Gastrocnemius medialis (tissue), 4 donors: ENCODE data around the gene UTP14C.

Source experiments
- CTCF ChIP-seq, 5 experiments: fragments of 450-650 bp in 3 of 5; fragments of 200-600 bp in 2 of 5; sonication (generic) in 2 of 5; IDR thresholded peaks in 4 of 5; conservative IDR thresholded peaks in 1 of 5; 1 replicate in 4 of 5; 2 replicates in 1 of 5; pipeline ENCODE4 v1.5.1; 2016 to 2019; ENCODE audit warnings: antibody characterized with exemption in 5 of 5, mild to moderate bottlenecking in 3 of 5, moderate library complexity in 3 of 5
- POLR2A ChIP-seq, 2 donors: fragments of 450-650 bp; IDR thresholded peaks; one replicate each; pipeline ENCODE4 v1.6.1; 2017; ENCODE audit warnings: antibody characterized with exemption in 2 of 2, mild to moderate bottlenecking in 2 of 2, moderate library complexity in 2 of 2

GRCh38 chr13:52033039-52033438 is 8.5 kb downstream of the UTP14C start:
- no peak for TF ChIP-seq CTCF (IDR thresholded peaks at IDR 0.05 in 4 of 5, conservative IDR thresholded peaks at IDR 0.05 in 1 of 5)
- no peak for TF ChIP-seq POLR2A (IDR thresholded peaks at IDR 0.05)
